Astrocyte of the spinal cord (primary cell): ENCODE data around the gene VWA5A.

Experiments
- DNase-seq: peaks from one replicate; pipeline ENCODE4 v3.0.0; 2011; ENCODE audit warnings: low read depth, low spot score
- H3K4me3 ChIP-seq: 2 replicates; pipeline ENCODE4 v1.5.1; 2011; ENCODE audit warnings: low read depth, mild to moderate bottlenecking, low read length, moderate library complexity
- in situ Hi-C: cut with HindIII; loops from 2 replicates; pipeline ENCODE4 v1.10.0; 2017; ENCODE audit warnings: low sequenced_read_pairs
- TF ChIP-seq, protein P1 (sequence below): IDR thresholded peaks from 2 replicates; pipeline ENCODE4 v1.5.1; 2012; ENCODE audit warnings: low read depth, mild to moderate bottlenecking, low read length, inconsistent platforms

Gene VWA5A

GRCh38 chr11:124090996-124091395 lies 24.3 kb upstream of the VWA5A start:
- DNase-seq, result no peak
- in situ Hi-C loops, result no loop called here
- TF ChIP-seq, protein P1, sequence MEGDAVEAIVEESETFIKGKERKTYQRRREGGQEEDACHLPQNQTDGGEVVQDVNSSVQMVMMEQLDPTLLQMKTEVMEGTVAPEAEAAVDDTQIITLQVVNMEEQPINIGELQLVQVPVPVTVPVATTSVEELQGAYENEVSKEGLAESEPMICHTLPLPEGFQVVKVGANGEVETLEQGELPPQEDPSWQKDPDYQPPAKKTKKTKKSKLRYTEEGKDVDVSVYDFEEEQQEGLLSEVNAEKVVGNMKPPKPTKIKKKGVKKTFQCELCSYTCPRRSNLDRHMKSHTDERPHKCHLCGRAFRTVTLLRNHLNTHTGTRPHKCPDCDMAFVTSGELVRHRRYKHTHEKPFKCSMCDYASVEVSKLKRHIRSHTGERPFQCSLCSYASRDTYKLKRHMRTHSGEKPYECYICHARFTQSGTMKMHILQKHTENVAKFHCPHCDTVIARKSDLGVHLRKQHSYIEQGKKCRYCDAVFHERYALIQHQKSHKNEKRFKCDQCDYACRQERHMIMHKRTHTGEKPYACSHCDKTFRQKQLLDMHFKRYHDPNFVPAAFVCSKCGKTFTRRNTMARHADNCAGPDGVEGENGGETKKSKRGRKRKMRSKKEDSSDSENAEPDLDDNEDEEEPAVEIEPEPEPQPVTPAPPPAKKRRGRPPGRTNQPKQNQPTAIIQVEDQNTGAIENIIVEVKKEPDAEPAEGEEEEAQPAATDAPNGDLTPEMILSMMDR, result no peak
- H3K4me3 ChIP-seq, result no peak overlapping the region

DNA sequence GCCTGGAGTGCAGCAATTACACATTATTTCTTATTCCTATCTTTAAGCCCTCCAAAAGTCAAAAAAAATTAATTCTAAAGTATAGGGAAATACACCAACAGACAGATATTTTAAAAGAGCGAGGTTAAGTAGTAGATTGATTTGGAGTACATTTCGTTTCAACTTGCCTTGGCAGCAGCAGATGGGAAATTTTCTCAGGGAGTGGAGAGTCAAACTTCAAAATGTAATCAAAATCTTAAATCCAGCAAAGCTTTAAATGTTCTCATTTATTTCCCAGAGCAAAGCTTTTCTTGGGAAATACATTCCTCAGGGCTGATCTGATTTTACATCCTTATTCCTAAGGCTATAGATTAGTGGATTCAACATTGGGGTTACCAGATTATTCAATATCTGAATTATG lies 21.9 kb upstream of the VWA5A start:
- in situ Hi-C loops, result no loop called here
- DNase-seq, result no peak
- H3K4me3 ChIP-seq, result no peak overlapping the region
- TF ChIP-seq, protein P1, result no peak

- TF ChIP-seq, protein P1, result no peak
- no peak overlapping the region for H3K4me3 ChIP-seq
- in situ Hi-C loops, result no loop called here
- no peak for DNase-seq
These were observed 20.5 kb upstream of the VWA5A start for GRCh38 chr11:124094731-124095130.

DNA sequence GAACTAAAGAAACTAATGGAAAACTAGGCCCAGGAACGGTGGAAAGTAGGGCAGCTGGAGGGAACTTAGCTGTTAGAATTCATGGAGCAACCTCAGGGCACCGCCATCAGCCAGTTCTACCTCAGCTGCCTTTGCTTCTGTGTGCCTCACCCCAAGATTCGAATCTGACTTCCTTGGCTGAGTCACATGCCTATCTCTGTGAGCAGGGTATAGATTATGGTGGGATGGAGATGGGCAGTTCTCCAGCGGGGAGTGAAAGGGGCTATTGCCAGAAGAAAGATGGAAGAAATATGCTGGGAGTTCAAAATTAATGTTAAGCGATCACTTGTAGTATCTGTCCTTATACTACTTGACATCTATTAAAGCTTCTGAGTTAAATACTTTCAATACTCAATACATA lies 18.9 kb upstream of the VWA5A start:
- TF ChIP-seq, protein P1, result no peak
- no peak for DNase-seq
- in situ Hi-C loops, result no loop called here
- H3K4me3 ChIP-seq, result no peak overlapping the region

DNA sequence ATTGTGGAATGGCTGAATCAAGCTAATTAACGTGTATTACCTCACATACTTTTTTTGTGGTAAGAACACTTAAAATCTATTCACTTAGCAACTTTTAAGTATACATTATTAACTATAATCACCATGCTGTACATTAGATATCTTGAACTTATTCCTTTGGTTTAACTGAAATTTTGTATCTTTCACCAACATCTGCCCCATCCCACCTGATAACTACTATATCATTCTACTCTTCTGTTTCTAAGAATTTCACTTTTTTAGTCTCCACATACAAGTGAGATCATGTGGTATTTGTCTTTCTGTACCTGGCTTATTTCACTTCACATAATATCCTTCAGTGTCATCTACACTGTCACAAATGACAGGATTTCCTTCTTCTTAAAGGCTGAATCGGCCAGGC lies 17.1 kb upstream of the VWA5A start:
- no peak overlapping the region for H3K4me3 ChIP-seq
- no peak for DNase-seq
- TF ChIP-seq, protein P1, result no peak
- in situ Hi-C loops, result no loop called here

DNA sequence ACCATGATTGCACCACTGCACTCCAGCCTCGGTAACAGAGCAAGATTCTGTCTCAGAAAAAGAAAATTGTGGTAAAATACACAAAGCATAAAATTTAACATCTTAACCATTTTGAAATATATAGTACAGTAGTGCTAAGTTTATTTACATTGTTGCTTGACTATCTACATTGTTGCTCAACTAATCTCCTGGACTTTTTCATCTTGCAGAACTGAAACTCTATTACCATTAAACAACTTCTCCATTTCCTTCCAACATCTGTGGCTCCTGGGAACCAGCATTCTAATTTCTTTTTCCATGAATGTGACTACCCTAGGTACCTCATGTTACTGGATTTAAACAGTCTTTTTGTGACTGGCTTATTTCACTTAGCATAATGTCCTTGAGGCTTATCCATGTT lies 13.5 kb upstream of the VWA5A start:
- TF ChIP-seq, protein P1, result no peak
- DNase-seq, result no peak
- H3K4me3 ChIP-seq, result no peak overlapping the region
- in situ Hi-C loops, result no loop called here

DNA sequence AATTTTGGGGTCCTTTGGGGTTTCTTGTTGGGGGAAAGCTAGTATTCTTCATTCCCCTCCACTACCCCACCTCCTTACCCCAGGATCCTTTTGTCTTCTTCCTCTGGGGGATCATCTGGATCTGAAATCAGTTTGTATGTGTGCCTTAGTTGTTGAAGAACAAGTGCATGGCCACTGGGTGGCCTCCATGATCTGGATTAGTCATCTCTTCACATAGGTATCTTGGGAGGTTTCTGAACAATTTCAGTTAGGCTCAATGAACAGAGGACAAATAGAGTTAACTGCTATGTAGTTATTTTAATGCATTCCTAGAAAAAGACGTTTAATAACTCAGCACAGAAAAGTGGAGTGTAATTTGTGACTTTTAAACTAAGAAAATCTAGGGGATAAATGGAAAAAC lies 7.1 kb upstream of the VWA5A start:
- peak; percentile 55 for DNase-seq
- in situ Hi-C loops, result no loop called here
- H3K4me3 ChIP-seq, result no peak overlapping the region
- TF ChIP-seq, protein P1, result peak; percentile 47
